Right lung (tissue), 5 donors: ENCODE results near the gene FXYD4. TPM values are rescaled to one million over a fixed set of nuclear protein-coding genes. Genes with fewer than 3 reads are reported as not detected.

ENCODE experiments used
- DNase-seq, 2 donors: peaks; one replicate each; pipeline ENCODE4 v3.0.0-alpha.2; 2013
- polyA plus RNA-seq, 5 donors: library from polyadenylated mRNA; unstranded; fragments of 120-200 nt; gene quantifications; one replicate each; pipeline versions ENCODE4 v1.2.1 to v1.2.3, GENCODE V29; 2013; ENCODE audit warnings: inconsistent platforms in 1 of 5, low replicate concordance in 1 of 5; ENCODE audit not compliant: insufficient read length in 5 of 5, insufficient read depth in 1 of 5

FXYD4 gene
- polyA plus RNA-seq, 5 donors = 0.22 TPM; not detected in 4

DNA sequence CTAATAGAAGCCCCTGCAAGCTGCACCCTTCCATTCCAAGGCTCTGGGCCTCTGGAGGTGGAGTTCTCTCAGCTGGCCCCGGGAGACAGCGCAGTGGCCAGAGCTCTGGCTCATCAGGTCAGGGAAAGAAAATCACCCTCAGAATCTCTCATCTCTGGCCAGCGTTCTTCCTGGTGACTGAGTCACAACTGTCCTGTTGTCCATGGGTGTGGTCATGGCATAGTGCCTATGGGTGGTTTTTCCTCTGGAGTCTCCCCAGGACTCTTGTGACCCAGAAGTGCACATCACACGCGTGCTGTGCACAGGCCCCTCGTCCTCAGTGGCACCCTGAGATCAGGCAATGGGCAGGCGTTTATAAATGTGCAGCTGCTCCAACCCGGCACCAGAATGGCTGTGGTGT is 27.4 kb upstream of the FXYD4 start:
- DNase-seq = no peak

DNA sequence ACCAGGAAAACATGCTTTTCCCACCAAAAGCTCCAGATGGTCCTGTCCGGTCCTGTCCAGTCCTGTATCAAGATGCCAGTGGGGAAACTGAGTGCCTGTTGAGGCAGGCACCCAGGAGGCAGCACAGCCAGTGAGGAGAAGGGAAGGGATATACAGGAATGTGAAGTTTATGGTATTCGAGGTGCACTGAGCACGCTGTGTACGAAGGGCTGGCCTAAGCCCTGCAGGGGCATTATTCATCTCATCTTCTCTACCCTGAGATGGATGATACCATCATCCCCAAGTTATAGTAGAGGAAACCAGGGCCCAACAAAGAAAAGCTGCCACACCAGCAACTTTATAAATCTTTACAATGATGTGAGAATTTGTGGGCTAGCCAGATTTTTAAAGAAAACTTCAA is 23.4 kb upstream of the FXYD4 start:
- DNase-seq = no peak

DNA sequence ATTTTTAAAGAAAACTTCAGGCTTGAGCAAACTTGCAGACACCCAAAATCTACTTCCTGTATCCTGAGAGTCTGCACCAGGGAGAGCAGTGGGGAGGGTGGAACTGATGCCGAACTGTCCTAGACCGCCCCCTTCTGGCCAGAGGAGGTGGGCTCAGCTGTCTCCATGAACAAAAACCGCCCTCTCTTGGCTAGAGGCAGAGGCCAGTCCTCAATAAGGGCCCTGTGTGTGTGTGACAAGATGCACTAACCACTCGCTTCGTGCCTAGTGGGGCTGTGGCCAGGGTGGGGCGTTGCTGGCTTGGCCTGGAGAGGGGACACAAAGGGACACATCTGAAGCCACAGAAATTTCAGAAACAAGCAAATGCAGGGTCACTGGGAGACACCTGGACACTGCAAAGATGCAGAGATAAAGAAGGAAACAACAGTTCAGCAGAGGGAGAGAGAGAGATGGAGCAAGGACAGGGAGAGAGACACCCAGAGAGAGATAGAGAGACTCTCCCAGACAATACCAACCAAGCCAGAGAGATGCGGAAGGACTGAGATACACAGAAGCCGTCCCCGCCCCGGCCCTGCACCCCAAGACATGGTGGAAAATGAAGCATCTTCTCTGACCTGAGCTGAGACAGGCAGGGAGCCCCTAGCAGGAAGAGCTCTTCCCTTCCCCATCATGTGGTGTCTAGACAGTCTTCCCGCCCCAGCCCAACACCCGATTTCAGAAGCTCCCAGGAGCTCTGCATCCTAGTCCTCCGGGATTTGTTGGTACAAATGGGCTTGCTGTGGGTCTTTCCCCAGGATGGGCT is 22.7 kb upstream of the FXYD4 start:
- DNase-seq = peak; percentile 74 to 81

DNA sequence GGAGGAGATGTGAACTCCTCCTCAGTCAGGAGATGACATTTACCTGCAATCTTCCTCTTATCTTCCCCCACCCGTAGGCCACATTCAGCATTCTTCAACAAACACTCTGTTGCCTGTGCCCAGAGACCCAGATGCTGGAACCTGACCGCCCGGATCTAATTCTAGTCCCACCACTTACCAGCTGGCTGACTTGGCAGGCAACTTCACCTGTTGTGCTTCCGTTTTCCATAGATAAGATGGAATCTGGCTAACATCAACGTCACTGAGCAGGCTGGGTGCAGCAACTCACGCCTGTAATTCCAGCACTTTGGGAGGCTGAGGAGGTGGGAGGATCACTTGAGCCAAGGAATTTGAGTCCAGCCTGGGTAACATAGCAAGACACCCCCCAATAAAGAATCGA is 21.3 kb upstream of the FXYD4 start:
- peak; percentile 30 to 41 for DNase-seq

DNA sequence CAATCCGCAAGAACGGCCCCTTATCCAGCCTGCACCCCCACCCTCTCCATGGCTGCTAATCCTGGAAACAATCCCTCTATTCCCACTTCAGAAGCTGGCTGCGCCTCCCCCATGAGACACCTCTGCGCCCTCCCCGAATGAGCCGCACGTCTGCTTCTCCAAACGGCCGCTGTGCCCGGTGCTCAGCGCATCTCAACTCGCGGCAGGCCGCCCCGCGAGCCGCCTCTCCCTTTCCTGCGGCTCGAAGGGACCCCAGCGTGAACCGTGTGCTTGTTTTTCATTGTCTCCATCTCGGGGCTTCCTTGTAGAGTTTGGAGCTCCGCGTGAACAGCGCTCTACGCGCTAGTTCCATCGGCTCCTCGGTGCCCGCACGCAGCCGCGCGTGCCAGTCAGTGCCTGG is 20.8 kb upstream of the FXYD4 start:
- DNase-seq = no peak

DNA sequence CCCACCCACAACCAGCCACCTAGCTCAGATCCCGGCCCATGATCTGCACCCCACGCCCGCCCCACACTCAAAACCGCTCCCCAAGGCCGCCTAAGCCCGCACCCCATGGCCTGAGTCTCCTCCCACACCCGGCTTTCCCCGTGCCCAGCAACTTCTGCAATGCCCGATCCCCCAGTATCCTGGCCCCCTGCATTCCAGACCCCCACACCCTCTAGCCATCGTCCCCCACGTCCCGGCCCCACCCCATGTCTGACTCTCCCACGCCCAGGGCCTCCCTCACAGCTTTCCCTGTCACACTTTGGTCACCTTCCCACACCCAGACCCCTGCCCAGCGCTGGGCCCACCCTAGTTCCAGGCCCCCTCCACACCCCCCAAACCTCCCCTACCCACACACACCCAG is 20.1 kb upstream of the FXYD4 start:
- no peak for DNase-seq

DNA sequence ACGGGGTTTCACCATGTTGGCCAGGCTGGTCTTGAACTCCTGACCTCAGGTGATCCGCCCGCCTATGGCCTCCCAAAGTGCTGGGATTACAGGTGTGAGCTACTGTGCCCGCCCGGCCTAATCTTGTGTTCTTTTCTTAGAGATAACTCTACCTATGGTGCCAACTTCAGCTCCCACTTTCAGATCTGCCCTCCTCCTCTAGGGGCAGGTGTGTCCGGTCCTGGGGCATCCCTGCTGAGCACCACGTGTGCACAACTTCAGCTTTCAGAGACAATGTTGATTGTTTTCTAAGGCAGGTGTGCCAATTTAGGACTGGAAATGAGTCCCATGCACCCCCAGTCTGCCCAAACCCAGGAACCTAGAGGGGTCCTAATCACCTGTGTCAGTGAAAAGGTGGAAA is 18.5 kb upstream of the FXYD4 start:
- no peak for DNase-seq

DNA sequence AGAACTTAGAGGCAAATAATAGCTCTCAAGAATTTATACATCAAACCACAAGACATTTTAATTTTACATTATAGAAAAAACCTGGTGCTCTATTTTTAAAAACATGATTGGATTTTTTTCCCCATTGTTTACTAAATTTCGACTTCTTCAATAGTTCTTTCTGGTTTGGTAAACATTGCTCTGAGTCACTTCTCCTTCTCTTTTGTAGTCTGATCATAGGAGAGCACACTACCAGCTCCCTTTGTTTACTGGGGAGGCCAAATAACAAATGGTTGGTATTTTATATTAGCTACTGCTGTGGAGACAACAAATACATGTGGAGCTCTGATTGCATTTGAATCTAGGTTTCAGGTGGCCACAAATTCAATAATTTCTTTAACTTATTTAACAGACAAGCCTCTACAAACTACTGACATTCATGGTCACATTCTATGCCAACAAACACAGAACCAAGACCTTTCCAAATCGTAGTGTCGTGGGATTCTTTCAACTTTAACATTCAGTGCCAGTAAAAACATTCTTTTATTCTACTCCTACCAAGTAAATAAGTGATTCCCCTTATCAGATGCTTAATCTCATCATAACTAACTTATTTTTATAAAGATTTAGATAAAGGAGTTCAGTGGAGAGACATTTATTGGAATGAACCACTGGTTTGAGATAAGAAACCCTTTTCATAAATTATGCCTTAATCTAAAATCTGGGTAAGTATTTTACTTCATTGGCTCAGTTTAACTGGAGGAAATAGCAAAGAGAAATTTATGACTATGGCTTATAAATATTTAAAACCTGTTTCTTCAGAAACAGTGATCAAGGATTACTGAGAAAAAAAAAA is 17.7 kb upstream of the FXYD4 start:
- DNase-seq = no peak

DNA sequence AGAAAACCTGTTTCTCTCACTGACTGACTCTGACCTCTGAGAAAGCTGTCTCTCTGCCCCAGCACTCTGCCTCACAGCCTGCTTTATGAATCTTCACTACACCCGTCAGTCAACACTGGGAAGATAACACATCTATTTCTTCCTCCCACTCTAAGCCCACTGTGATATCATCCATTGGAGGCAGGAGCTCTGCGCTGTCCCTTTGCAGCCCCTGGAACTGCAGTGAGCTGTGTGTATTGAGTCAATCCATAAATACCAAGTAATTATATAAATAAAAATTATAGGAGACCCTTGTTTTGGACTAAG is 17.2 kb upstream of the FXYD4 start:
- no peak for DNase-seq

DNA sequence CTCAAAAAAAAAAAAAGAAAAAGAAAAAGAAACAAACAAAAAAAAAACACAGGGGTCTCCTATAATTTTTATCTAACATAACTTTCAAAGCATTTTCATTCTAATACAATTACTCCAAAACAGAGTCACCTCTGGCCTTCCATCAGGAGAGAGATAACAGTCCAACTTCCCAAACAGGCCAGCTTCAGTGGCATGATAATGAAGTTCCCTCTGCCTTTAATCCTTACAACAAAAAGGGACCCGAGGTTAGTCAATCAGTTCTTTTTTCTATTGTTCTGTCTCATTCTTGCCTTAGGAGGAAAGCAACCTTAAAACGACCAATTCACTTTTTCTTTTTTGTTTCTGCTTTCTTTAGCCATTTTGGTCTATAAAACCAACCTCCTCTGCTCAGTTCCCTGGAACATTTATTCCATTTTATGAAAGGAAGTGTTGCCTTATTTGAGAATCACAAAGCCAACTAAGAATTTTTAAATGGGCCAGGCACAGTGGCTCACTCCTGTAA is 16.5 kb upstream of the FXYD4 start:
- no peak for DNase-seq

DNA sequence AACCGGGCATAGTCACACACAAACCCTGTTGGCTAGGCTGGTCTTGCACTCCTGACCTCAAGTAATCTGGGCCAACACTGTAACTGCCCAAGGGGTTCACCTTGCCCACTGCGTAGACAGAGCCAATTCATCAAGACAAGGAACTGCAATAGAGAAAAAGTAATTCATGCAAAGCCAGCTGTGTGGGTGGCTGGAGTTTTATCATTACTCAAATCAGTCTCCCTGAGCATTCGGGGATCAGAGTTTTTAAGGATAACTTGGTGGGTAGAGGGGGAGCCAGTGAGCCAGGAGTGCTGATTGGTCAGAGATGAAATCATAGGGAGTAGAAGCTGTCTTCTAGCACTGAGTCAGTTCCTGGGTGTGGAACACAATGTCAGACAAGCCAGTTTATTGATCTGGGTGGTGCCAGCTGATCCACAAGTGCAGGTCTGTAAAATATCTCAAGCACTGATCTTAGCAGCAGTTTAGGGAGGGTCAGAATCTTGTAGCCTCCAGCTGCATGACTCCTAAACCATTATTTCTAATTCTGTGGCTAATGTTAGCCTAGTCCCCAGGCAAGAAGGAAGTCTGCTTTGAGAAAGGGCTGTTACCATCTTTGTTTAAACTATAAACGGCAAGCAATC is 15.6 kb upstream of the FXYD4 start:
- DNase-seq = no peak

DNA sequence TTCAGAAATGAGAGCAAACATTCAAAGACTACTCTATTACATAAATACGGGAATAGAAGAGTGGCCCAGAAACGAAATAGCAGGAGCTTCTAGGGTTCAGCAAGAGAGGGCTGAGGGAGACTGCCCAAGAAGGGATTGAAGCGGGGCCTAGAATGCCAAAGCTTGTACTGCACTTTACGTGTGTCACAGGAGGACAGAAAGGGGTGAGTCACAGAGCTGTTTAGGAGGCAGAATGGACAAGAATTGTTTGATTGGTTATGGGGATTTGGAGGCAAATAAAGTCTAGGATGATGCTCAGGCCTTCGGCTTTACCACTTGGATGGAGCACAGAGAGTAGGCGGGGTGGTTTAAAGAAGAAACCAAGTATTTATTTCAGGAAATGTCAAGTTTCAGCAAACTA is 11.3 kb upstream of the FXYD4 start:
- DNase-seq = no peak

DNA sequence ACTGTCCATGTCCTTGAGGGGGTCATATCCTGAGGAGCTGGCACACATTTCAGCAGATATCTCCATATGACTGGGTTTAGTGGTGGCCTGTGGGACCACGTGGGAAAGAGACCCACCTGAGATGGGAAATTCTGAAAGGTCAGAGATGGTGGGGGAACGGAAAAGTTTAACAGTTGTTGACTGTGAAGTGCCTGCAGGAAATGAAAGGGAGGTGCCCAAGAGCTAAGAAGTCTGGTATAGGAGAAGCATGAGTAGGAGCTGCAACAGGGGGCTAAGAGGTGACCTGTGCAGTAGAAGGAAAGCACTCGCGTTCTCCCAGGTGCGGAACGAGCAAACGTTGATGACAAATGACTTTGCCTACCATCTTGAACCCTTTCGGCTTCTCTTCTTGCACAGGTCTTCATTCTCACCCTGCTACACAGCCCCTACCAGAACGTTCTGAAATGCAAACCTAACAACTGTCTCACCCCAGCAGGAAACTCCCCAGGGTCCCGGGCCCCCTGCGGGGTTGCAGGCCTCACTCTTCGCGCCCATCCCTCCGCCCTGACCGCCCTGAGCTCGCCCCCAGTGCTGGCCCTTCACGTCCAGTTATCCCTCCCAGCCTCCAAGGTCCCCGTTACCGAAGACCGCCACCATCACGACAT is 9.8 kb upstream of the FXYD4 start:
- no peak for DNase-seq

DNA sequence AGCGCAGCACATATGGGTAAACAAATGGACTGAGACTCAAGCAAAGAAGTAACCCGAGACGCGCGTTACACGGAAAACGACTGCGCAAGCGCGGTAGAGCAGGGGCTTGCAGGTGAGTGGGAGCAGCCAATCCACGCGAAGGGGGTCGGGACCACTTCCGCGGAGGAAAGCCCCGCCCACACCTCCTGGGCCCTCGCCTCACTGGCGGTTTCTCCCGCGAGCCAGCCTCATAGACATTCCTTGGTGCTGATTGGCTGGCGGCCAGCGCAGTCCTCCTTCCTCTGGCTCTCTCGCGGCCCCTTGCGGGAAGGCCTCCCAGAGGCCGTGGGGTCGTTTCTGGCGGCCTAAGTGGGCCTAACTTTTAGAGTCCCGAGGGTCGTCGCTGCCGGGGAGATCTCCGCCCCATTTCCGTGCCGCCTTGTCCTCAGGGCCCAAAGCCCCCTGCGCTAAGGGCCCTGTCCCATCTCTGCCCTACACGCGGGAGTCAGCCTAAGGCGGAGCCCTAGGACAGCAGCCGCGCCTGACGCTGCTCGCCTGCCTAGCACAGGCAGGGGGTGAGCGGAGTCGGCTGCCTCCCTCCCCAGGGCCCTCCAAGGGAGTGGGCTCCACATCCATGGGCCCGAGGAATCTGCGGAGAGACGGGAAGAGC is 9.1 kb upstream of the FXYD4 start:
- peak; percentile 90 to 92 for DNase-seq

DNA sequence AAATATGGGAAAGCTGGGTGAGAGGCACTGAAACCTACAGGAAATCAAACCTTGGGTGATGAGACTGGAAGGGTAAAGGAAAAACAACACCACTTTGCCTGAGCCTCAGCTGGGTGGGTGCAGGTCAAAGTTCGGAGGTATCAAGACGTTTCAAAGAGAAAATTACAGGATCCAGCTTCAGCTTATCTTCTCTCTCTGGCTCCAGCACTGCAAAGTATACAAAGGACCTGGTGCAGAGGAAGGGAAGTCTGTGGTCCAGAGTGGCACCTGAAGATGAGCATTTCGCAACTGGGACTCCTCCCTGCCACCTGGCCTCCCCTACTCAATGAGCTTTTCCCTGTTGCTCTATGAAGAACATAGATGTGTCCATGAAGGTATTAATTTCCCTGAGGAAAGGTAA is 6.4 kb upstream of the FXYD4 start:
- no peak for DNase-seq

DNA sequence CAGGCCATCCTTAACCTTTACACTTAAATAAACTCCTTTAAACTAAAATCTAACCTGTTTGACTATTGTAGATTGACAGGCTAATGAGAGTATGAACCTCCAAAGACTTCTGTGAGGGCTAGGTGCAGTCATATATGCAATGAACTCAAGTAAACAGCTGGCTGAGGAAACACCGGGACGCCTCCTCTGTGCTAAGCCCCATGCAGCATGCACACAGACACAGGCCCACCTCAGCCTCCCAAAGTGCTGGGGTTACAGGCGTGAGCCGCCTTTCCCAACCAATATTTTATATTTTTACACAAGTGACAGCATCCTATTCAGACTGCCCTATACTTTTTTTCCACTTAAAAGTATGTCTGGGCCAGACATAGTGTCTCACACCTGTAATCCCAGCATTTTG is 1.5 kb upstream of the FXYD4 start:
- no peak for DNase-seq

DNA sequence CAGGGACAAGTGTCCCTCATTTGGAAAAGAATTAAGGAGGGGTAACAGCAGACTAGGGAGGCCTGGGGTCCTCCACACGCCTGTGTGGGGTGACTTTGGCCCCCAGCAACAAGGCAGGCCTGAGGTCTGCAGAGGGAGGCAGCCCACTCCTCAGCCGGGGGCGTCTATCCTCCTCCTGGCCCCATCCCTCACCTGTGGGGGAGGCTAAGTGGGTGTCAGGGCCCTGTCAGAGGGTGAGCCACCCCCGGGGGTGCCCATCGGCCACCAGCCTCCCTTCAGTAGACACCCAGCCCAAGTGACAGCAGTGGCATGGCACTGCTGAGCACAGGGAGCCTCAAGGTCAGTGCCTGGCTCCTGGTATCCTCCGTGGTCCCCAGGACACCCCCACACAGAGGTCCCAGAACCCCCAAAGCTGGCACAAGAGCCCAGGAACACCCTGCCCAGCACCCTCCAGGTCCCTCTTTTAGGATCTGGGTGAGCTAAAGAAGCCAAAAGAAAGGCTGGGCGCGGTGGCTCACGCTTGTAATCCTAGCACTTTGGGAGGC is 693 bp upstream of the FXYD4 start:
- DNase-seq = no peak

DNA sequence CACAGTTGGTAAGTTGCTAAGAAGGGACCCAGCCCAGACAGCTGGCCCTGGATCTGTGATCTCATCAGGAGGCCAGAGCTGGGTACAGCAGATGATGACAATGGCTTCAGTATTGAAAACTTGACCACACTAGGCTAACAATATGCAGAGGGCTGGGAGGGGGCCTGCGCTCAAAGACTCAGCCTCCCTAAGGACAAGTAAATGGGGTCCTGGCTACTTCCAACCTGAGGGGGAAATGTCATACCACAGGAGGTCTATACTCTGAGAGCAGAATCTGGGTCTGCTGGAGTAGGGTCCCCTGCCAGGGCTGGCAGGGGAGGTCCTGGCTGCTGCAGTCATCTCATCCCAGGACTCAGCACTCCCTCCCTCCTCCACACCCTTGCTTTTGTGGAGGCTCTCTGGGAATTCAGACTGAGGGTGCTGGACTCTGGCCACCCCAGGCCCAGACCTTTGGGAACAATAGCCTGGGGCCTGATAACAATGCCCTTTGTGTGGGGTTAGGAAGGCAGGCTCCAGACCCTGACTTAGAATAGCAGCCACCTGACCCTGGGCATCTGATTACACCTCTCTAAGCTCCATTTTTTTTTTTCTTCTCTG is 1.4 kb downstream of the FXYD4 start:
- DNase-seq = no peak

DNA sequence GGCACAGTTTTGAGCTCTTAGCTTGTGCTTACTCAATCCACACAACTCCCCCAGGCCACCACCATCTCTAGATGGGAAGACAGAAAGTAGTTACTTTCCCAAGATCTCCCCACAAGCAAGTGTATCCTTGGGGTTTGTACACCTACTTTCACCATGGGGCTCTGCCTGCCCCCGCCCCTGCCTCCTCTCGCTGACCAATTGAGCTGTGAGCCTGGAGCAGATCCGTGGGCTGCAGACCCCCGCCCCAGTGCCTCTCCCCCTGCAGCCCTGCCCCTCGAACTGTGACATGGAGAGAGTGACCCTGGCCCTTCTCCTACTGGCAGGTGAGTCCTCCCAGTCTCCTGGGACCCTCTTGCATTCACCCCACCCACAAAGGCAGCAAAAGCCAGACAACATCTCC is 2.0 kb downstream of the FXYD4 start:
- DNase-seq = no peak

DNA sequence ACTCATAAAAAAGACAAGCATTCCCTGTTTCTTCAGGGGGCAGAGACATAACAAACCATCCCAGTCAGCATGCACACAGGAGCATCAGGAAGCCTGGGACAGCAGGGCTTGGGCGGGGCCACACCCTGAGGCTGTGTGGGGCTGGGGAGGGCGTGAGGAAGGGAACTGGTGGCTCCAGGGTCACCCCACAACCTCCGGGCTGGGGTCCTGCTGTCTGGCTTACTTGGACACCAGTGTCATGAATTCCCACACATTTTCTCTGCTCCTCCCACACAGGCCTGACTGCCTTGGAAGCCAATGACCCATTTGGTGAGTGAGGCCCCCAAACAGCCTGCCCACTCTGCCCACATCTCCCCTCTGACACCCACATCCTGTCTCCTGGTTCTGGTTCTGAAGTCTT is 2.8 kb downstream of the FXYD4 start:
- DNase-seq = no peak

DNA sequence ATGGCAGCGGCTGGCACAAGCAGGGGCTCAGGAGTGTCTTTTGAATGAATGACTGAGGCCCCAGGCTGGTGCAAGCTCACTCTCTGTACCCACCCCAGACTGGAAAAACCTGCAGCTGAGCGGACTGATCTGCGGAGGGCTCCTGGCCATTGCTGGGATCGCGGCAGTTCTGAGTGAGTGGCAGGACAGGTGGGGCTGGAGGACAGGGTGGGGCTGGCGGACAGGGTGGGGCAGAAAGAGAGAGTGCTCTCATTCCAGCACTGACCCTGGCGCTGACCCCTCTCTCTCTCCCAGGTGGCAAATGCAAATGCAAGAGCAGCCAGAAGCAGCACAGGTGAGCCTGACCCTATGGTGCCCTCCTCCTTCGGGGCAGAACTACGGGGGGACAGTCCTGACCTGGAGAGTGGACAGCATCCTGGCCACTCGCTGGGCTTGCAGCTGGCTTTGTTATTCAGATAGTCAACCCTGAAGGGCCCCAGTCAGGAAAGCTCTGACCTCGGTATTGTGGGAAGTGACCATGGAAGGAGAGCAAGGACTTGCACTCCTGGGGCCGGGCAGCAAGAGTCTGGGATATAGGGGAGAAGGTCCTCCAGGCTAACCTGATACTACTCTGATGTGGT is 4.1 kb downstream of the FXYD4 start:
- no peak for DNase-seq
